Upper lobe of left lung (tissue), 6 donors: Measurements from ENCODE around the gene OLIG1. TPM values are rescaled to one million over a fixed set of nuclear protein-coding genes. Genes with fewer than 3 reads are reported as not detected.

Experiments used
- ATAC-seq, 2 donors: fragments of 200-7000 bp; cut with Tn5 transposase; one replicate each; pipeline ENCODE4 v1.9.1; 2022; ENCODE audit warnings: mild to moderate bottlenecking in 2 of 2, moderate library complexity in 2 of 2; ENCODE audit not compliant: low FRiP score in 2 of 2
- DNase-seq, 2 donors: peaks; one replicate each; pipeline ENCODE4 v3.0.0-alpha.2; 2019 to 2020
- H3K27ac ChIP-seq, 4 donors: fragments of 200-600 bp; sonication (generic); one replicate each; pipeline ENCODE4 v1.5.1; 2016 to 2019
- H3K27me3 ChIP-seq, 4 donors: fragments of 200-600 bp; sonication (generic); one replicate each; pipeline ENCODE4 v1.5.1; 2017 to 2019
- H3K36me3 ChIP-seq, 4 donors: fragments of 200-600 bp; sonication (generic); one replicate each; pipeline ENCODE4 v1.5.1; 2016 to 2019
- H3K4me1 ChIP-seq, 4 donors: fragments of 200-600 bp; sonication (generic); one replicate each; pipeline ENCODE4 v1.5.1; 2018 to 2019
- H3K4me3 ChIP-seq, 4 donors: fragments of 200-600 bp; sonication (generic); one replicate each; pipeline ENCODE4 v1.5.1; 2017 to 2019; ENCODE audit warnings: mild to moderate bottlenecking in 2 of 4, moderate library complexity in 1 of 4
- H3K9me3 ChIP-seq, 4 donors: fragments of 200-600 bp; sonication (generic); one replicate each; pipeline ENCODE4 v1.5.1; 2018 to 2019
- CTCF ChIP-seq, 6 experiments: fragments of 450-650 bp in 4 of 6; fragments of 200-600 bp in 2 of 6; sonication (generic) in 2 of 6; IDR thresholded peaks; one replicate each; pipeline ENCODE4 v1.5.1; 2016 to 2019; ENCODE audit warnings: antibody characterized with exemption in 6 of 6
- EP300 ChIP-seq, 4 donors: sonication (generic); formaldehyde crosslinking; IDR thresholded peaks; one replicate each; pipeline ENCODE4 v1.5.1; 2017; ENCODE audit warnings: antibody characterized with exemption in 4 of 4, control low read depth in 2 of 4
- POLR2A ChIP-seq, 4 donors: fragments of 450-650 bp; IDR thresholded peaks; one replicate each; pipeline ENCODE4 v1.5.1; 2016 to 2017; ENCODE audit warnings: antibody characterized with exemption in 4 of 4, mild to moderate bottlenecking in 2 of 4
- POLR2AphosphoS5 ChIP-seq, 2 donors: sonication (generic); formaldehyde crosslinking; IDR thresholded peaks; one replicate each; pipeline ENCODE4 v1.5.1; 2017; ENCODE audit warnings: antibody characterized with exemption in 2 of 2
- WGBS, 2 donors: methylation state at CpG; one replicate each; pipeline ENCODE4 v1.1.5; 2017 to 2018; 5-methylcytosine and 5-hydroxymethylcytosine counted together
- total RNA-seq, 6 donors: library from RNA; depleted of rRNA in 4 of 6; stranded (reverse); fragments of >200 nt in 4 of 6; gene quantifications; one replicate each; pipeline versions ENCODE4 v1.1.0 to v1.2.1, GENCODE V29; 2016 to 2021
- donor health status: DM: no; HTN: no; CAD: no; lungs with moderate emphysema.
- donor health status: DM: no; HTN: yes; CAD: no; lungs with severe emphysema.

Gene OLIG1
- total RNA-seq, 6 donors from 2014 or later, result 0.54 to 3.2 (median 2.0) TPM; not detected in 1

- DNase-seq, result no peak
- H3K27me3 ChIP-seq, result peaks cover 0 to 37% (median 16%) of the 10 kb centered on the region in 4 donors
- H3K9me3 ChIP-seq, result no peaks in the 10 kb centered on the region
Measured at GRCh38 chr21:33033961-33034413, 36.0 kb upstream of the OLIG1 start.

GRCh38 chr21:33035147-33035546 is 34.8 kb upstream of the OLIG1 start:
- no peak overlapping the region for H3K4me3 ChIP-seq
- ATAC-seq (no peak), DNase-seq (no peak)
- TF ChIP-seq POLR2AphosphoS5 (IDR thresholded peaks at IDR 0.05), result no peak
- TF ChIP-seq CTCF (IDR thresholded peaks at IDR 0.05), result no peak
- no peak for TF ChIP-seq EP300 (IDR thresholded peaks at IDR 0.05)
- TF ChIP-seq POLR2A (IDR thresholded peaks at IDR 0.05), result no peak
- no peak overlapping the region for H3K27ac ChIP-seq
- peaks cover 0 to 14% (median 2%) of the 10 kb centered on the region in 4 donors for H3K4me1 ChIP-seq
- no peaks in the 10 kb centered on the region for H3K9me3 ChIP-seq
- 88% methylated on average over 1 of the region's 1 CpG; no CpG with 5 or more reads in 1 of the 2 donors for WGBS, 2 donors
- H3K27me3 ChIP-seq, result peaks cover 0 to 25% (median 9%) of the 10 kb centered on the region in 4 donors
- H3K36me3 ChIP-seq, result no peaks in the 10 kb centered on the region

More at GRCh38 chr21:33033961-33034413, 36.0 kb upstream of the OLIG1 start:
- Histone ChIP-seq H3K36me3 (no peaks in the 10 kb centered on the region), H3K4me3 (no peak overlapping the region), H3K27ac (no peak overlapping the region), H3K4me1 (peaks cover 6 to 21% (median 8%) of the 10 kb centered on the region in 4 donors)
- ATAC-seq, result no peak
- TF ChIP-seq POLR2A (IDR thresholded peaks at IDR 0.05) (no peak), CTCF (IDR thresholded peaks at IDR 0.05) (no peak), POLR2AphosphoS5 (IDR thresholded peaks at IDR 0.05) (no peak), EP300 (IDR thresholded peaks at IDR 0.05) (no peak)
- WGBS, 2 donors, result 48 to 62% methylated on average over 5 to 15 of the region's 20 CpGs

- no peak overlapping the region for H3K4me3 ChIP-seq
- peaks cover 0 to 14% (median 2%) of the 10 kb centered on the region in 4 donors for H3K4me1 ChIP-seq
- peaks cover 0 to 16% (median 4%) of the 10 kb centered on the region in 4 donors for H3K27me3 ChIP-seq
- DNase-seq (peak in 1 of 2 donors; percentile 82), ATAC-seq (peak; percentile 72 to 80)
- no peaks in the 10 kb centered on the region for H3K9me3 ChIP-seq
- 33 to 34% methylated on average over 10 to 11 of the region's 11 CpGs for WGBS, 2 donors
- no peaks in the 10 kb centered on the region for H3K36me3 ChIP-seq
- H3K27ac ChIP-seq, result peak overlapping the region in 2 of 4 donors; percentile 62 to 73
- TF ChIP-seq EP300 (IDR thresholded peaks at IDR 0.05) (no peak), POLR2AphosphoS5 (IDR thresholded peaks at IDR 0.05) (peak in 1 of 2 donors; percentile 43), CTCF (IDR thresholded peaks at IDR 0.05) (no peak)
Measured at GRCh38 chr21:33036430-33037162, 33.3 kb upstream of the OLIG1 start.

- no peaks in the 10 kb centered on the region for H3K9me3 ChIP-seq
- WGBS, 2 donors, result 65 to 76% methylated on average over 3 of the region's 3 CpGs
Measured at GRCh38 chr21:33037501-33037900, 32.4 kb upstream of the OLIG1 start.

More at GRCh38 chr21:33037501-33037900, 32.4 kb upstream of the OLIG1 start:
- Histone ChIP-seq H3K27ac (no peak overlapping the region), H3K27me3 (peaks cover 0 to 16% (median 4%) of the 10 kb centered on the region in 4 donors), H3K36me3 (no peaks in the 10 kb centered on the region), H3K4me1 (peaks cover 0 to 14% (median 2%) of the 10 kb centered on the region in 4 donors), H3K4me3 (no peak overlapping the region)
- TF ChIP-seq POLR2AphosphoS5 (IDR thresholded peaks at IDR 0.05), result no peak
- no peak for TF ChIP-seq CTCF (IDR thresholded peaks at IDR 0.05)
- TF ChIP-seq POLR2A (IDR thresholded peaks at IDR 0.05), result no peak
- no peak for TF ChIP-seq EP300 (IDR thresholded peaks at IDR 0.05)
- DNase-seq (no peak), ATAC-seq (no peak)
